ENCODE results near the gene RIOK1.

- TF ChIP-seq, protein P1, sequence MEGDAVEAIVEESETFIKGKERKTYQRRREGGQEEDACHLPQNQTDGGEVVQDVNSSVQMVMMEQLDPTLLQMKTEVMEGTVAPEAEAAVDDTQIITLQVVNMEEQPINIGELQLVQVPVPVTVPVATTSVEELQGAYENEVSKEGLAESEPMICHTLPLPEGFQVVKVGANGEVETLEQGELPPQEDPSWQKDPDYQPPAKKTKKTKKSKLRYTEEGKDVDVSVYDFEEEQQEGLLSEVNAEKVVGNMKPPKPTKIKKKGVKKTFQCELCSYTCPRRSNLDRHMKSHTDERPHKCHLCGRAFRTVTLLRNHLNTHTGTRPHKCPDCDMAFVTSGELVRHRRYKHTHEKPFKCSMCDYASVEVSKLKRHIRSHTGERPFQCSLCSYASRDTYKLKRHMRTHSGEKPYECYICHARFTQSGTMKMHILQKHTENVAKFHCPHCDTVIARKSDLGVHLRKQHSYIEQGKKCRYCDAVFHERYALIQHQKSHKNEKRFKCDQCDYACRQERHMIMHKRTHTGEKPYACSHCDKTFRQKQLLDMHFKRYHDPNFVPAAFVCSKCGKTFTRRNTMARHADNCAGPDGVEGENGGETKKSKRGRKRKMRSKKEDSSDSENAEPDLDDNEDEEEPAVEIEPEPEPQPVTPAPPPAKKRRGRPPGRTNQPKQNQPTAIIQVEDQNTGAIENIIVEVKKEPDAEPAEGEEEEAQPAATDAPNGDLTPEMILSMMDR (IDR thresholded peaks at IDR 0.05): no peak
- no peak for TF ChIP-seq EP300 (IDR thresholded peaks at IDR 0.05)
Observed at GRCh38 chr6:7341989-7342742, 47.4 kb upstream of the RIOK1 start.

All from stomach (tissue), 4 donors.